GM18502 (cell line): Measurements from ENCODE around the gene CIBAR2.

ENCODE experiments used
- ATAC-seq: cut with Tn5 transposase; IDR thresholded peaks from one replicate; pipeline ENCODE4 v1.9.1; 2021; ENCODE audit warnings: mild to moderate bottlenecking; ENCODE audit not compliant: unreplicated experiment, poor library complexity

The CIBAR2 gene

GRCh38 chr16:85048921-85049562 lies 63.2 kb downstream of the CIBAR2 start:
- no peak for ATAC-seq
